Upper lobe of left lung (tissue), 6 donors: ENCODE results near the gene IQCM. TPM values are rescaled to one million over a fixed set of nuclear protein-coding genes. Genes with fewer than 3 reads are reported as not detected.

Source experiments
- ATAC-seq, 2 donors: fragments of 200-7000 bp; cut with Tn5 transposase; one replicate each; pipeline ENCODE4 v1.9.1; 2022; ENCODE audit warnings: mild to moderate bottlenecking in 2 of 2, moderate library complexity in 2 of 2; ENCODE audit not compliant: low FRiP score in 2 of 2
- DNase-seq, 2 donors: peaks; one replicate each; pipeline ENCODE4 v3.0.0-alpha.2; 2019 to 2020
- H3K27ac ChIP-seq, 4 donors: fragments of 200-600 bp; sonication (generic); one replicate each; pipeline ENCODE4 v1.5.1; 2016 to 2019
- H3K27me3 ChIP-seq, 4 donors: fragments of 200-600 bp; sonication (generic); one replicate each; pipeline ENCODE4 v1.5.1; 2017 to 2019
- H3K36me3 ChIP-seq, 4 donors: fragments of 200-600 bp; sonication (generic); one replicate each; pipeline ENCODE4 v1.5.1; 2016 to 2019
- H3K4me1 ChIP-seq, 4 donors: fragments of 200-600 bp; sonication (generic); one replicate each; pipeline ENCODE4 v1.5.1; 2018 to 2019
- H3K4me3 ChIP-seq, 4 donors: fragments of 200-600 bp; sonication (generic); one replicate each; pipeline ENCODE4 v1.5.1; 2017 to 2019; ENCODE audit warnings: mild to moderate bottlenecking in 2 of 4, moderate library complexity in 1 of 4
- H3K9me3 ChIP-seq, 4 donors: fragments of 200-600 bp; sonication (generic); one replicate each; pipeline ENCODE4 v1.5.1; 2018 to 2019
- EP300 ChIP-seq, 4 donors: sonication (generic); formaldehyde crosslinking; IDR thresholded peaks; one replicate each; pipeline ENCODE4 v1.5.1; 2017; ENCODE audit warnings: antibody characterized with exemption in 4 of 4, control low read depth in 2 of 4
- POLR2A ChIP-seq, 4 donors: fragments of 450-650 bp; IDR thresholded peaks; one replicate each; pipeline ENCODE4 v1.5.1; 2016 to 2017; ENCODE audit warnings: antibody characterized with exemption in 4 of 4, mild to moderate bottlenecking in 2 of 4
- POLR2AphosphoS5 ChIP-seq, 2 donors: sonication (generic); formaldehyde crosslinking; IDR thresholded peaks; one replicate each; pipeline ENCODE4 v1.5.1; 2017; ENCODE audit warnings: antibody characterized with exemption in 2 of 2
- WGBS, 2 donors: methylation state at CpG; one replicate each; pipeline ENCODE4 v1.1.5; 2017 to 2018; 5-methylcytosine and 5-hydroxymethylcytosine counted together
- total RNA-seq, 6 donors: library from RNA; depleted of rRNA in 4 of 6; stranded (reverse); fragments of >200 nt in 4 of 6; gene quantifications; one replicate each; pipeline versions ENCODE4 v1.1.0 to v1.2.1, GENCODE V29; 2016 to 2021
- TF ChIP-seq, protein P1 (sequence below), 6 experiments: fragments of 450-650 bp in 4 of 6; fragments of 200-600 bp in 2 of 6; sonication (generic) in 2 of 6; IDR thresholded peaks; one replicate each; pipeline ENCODE4 v1.5.1; 2016 to 2019; ENCODE audit warnings: antibody characterized with exemption in 6 of 6
- donor health status: DM: no; HTN: no; CAD: no; lungs with moderate emphysema.
- donor health status: DM: no; HTN: yes; CAD: no; lungs with severe emphysema.

IQCM gene
- total RNA-seq, 6 donors from 2014 or later: not detected

DNA sequence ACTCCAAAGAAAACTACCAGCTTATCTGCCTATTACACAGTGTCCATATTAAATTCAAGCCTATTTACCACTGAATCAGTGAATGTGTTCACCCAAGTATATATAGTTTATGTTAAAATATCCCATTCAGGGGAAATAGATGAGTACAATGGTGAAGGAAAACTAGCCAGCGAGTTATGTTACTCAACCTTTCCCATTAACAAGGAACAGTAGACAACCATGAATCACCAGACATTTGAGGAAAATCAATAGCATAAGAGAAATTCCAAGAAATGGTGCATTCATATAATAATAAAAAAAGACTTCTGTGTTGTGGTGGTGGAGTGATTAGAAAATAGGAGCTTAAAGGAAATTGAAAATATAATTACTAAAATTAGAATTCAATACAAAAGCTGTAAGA lies 21.3 kb downstream of the IQCM start:
- H3K27ac ChIP-seq: no peak overlapping the region
- ATAC-seq (no peak), DNase-seq (no peak)
- H3K27me3 ChIP-seq: no peaks in the 10 kb centered on the region
- TF ChIP-seq POLR2A (IDR thresholded peaks at IDR 0.05): no peak
- no peak for TF ChIP-seq POLR2AphosphoS5 (IDR thresholded peaks at IDR 0.05)
- no peak for TF ChIP-seq EP300 (IDR thresholded peaks at IDR 0.05)
- TF ChIP-seq, protein P1, sequence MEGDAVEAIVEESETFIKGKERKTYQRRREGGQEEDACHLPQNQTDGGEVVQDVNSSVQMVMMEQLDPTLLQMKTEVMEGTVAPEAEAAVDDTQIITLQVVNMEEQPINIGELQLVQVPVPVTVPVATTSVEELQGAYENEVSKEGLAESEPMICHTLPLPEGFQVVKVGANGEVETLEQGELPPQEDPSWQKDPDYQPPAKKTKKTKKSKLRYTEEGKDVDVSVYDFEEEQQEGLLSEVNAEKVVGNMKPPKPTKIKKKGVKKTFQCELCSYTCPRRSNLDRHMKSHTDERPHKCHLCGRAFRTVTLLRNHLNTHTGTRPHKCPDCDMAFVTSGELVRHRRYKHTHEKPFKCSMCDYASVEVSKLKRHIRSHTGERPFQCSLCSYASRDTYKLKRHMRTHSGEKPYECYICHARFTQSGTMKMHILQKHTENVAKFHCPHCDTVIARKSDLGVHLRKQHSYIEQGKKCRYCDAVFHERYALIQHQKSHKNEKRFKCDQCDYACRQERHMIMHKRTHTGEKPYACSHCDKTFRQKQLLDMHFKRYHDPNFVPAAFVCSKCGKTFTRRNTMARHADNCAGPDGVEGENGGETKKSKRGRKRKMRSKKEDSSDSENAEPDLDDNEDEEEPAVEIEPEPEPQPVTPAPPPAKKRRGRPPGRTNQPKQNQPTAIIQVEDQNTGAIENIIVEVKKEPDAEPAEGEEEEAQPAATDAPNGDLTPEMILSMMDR (IDR thresholded peaks at IDR 0.05): no peak
- H3K9me3 ChIP-seq: no peaks in the 10 kb centered on the region
- no peaks in the 10 kb centered on the region for H3K4me1 ChIP-seq
- H3K4me3 ChIP-seq: no peak overlapping the region
- no peaks in the 10 kb centered on the region for H3K36me3 ChIP-seq
- WGBS, 2 donors: 79 to 97% methylated on average over 1 of the region's 1 CpG

DNA sequence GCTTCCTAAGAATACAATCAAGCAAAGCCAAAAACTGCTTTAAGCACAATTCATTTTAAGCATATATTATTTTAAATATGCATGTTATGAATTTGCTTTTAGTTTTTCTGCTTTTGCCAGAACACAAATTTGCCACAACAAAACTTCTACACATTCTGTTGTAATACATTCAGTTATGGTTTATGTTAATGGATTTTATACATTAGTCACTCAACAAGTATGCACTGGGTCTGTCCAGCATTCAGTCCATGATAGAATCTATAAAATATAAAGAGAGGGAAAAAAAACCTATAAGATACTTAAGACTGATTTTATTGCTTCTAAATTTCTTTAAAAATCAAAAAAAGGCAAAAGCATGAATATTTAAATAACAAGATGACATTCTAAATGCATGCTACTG lies 22.2 kb downstream of the IQCM start:
- H3K4me3 ChIP-seq: no peak overlapping the region
- H3K9me3 ChIP-seq: no peaks in the 10 kb centered on the region
- H3K36me3 ChIP-seq: no peaks in the 10 kb centered on the region
- no peak for DNase-seq
- H3K4me1 ChIP-seq: no peaks in the 10 kb centered on the region
- no peaks in the 10 kb centered on the region for H3K27me3 ChIP-seq
- no peak overlapping the region for H3K27ac ChIP-seq
- no peak for ATAC-seq
- TF ChIP-seq, protein P1 (IDR thresholded peaks at IDR 0.05): no peak
- no peak for TF ChIP-seq POLR2AphosphoS5 (IDR thresholded peaks at IDR 0.05)
- no peak for TF ChIP-seq POLR2A (IDR thresholded peaks at IDR 0.05)
- TF ChIP-seq EP300 (IDR thresholded peaks at IDR 0.05): no peak

DNA sequence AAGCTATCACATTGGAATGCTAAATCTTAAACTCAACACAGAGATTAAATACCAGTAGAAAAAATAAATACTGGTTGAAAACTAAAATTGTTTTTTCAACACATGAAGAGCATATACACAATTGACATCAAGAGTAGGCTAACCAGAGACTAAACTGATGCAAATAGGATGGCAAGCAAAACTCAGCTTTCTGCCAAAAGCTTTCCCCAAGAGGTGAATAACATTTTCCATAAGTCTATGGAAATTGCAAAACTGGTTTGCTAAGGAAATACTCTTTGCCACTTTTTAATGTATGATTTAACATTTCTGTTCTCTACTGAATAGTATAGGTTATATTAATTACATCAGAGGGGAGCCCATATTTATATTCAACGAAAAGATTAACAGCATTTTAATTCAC lies 23.8 kb downstream of the IQCM start:
- DNase-seq (no peak), ATAC-seq (no peak)
- TF ChIP-seq EP300 (IDR thresholded peaks at IDR 0.05): no peak
- TF ChIP-seq POLR2A (IDR thresholded peaks at IDR 0.05): no peak
- TF ChIP-seq POLR2AphosphoS5 (IDR thresholded peaks at IDR 0.05): no peak
- TF ChIP-seq, protein P1 (IDR thresholded peaks at IDR 0.05): no peak
- 66 to 81% methylated on average over 1 of the region's 1 CpG for WGBS, 2 donors
- no peaks in the 10 kb centered on the region for H3K27me3 ChIP-seq
- H3K9me3 ChIP-seq: no peaks in the 10 kb centered on the region
- H3K36me3 ChIP-seq: no peaks in the 10 kb centered on the region
- H3K4me1 ChIP-seq: no peaks in the 10 kb centered on the region
- no peak overlapping the region for H3K27ac ChIP-seq
- H3K4me3 ChIP-seq: no peak overlapping the region

- no peak overlapping the region for H3K4me3 ChIP-seq
- H3K36me3 ChIP-seq: no peaks in the 10 kb centered on the region
- TF ChIP-seq POLR2AphosphoS5 (IDR thresholded peaks at IDR 0.05) (no peak), POLR2A (IDR thresholded peaks at IDR 0.05) (no peak), EP300 (IDR thresholded peaks at IDR 0.05) (no peak)
- TF ChIP-seq, protein P1 (IDR thresholded peaks at IDR 0.05): no peak
- H3K9me3 ChIP-seq: no peaks in the 10 kb centered on the region
- ATAC-seq (no peak), DNase-seq (peak in 1 of 2 donors; percentile 48)
- H3K4me1 ChIP-seq: no peaks in the 10 kb centered on the region
- H3K27ac ChIP-seq: no peak overlapping the region
- no peaks in the 10 kb centered on the region for H3K27me3 ChIP-seq
- WGBS, 2 donors: 46 to 52% methylated on average over 4 of the region's 4 CpGs
Measured at GRCh38 chr4:149790172-149790907, 25.3 kb downstream of the IQCM start.

GRCh38 chr4:149788300-149788699 lies 27.3 kb downstream of the IQCM start:
- Histone ChIP-seq H3K4me1 (no peaks in the 10 kb centered on the region), H3K27me3 (no peaks in the 10 kb centered on the region), H3K27ac (no peak overlapping the region), H3K9me3 (no peaks in the 10 kb centered on the region), H3K36me3 (no peaks in the 10 kb centered on the region), H3K4me3 (no peak overlapping the region)
- WGBS, 2 donors: 79 to 82% methylated on average over 4 of the region's 4 CpGs
- DNase-seq (no peak), ATAC-seq (no peak)
- TF ChIP-seq POLR2A (IDR thresholded peaks at IDR 0.05) (no peak), POLR2AphosphoS5 (IDR thresholded peaks at IDR 0.05) (no peak), EP300 (IDR thresholded peaks at IDR 0.05) (no peak)
- TF ChIP-seq, protein P1 (IDR thresholded peaks at IDR 0.05): no peak
